Stimulated activated CD8-positive, alpha-beta memory T cell treated with anti-CD3 and anti-CD28 coated beads, Interleukin-4, amount 100 ng/mL, for 48 hours (primary cell): ENCODE results near the gene REXO4.
A peak's percentile ranks its signal among the peaks of the same experiment; 100 is the strongest.
"Not testable (repeated sequence)": the region's sequence is repeated elsewhere in the genome, so short reads cannot be mapped to it uniquely, and the experiment has no call there.

ENCODE experiments used
- DNase-seq: peaks from one replicate; pipeline ENCODE4 v3.0.0-alpha.2; 2020

REXO4 gene

DNA sequence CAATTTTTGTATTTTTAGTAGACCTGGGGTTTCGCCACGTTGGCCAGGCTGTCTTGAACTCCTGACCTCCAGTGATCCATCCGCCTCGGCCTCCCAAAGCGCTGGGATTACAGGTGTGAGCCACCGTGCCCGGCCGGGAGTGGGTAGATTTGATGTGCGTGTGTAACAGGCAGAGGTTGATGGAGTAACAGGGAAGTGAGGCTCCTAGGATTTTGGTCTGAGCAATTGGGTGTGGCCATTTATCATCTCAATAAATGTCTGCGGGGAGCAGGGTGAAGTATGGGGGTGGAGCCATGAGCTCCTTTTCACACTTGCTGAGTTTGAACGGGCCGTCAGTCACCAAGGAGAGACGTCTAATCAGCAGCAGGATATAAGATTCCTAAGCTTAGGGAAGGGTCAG lies 1.2 kb upstream of the REXO4 start:
- no peak for DNase-seq

DNA sequence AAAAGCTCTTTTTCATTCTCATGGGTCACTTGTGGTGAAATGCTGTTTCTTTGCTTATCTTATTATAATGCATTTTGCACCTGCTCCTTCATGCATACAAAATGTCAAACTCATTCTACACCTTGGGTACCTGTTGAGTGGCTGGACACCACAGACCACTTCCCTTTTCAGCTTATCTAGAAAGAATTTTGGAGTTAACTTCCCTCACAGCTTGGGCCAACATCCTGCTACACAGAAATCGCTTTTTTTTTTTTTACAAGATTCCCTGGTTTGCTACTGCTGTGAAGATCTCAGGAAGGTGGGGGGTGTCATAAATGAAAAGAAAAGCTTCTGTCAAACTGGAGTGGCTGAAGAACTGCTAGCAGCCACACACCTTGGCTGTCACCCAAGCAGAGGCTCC lies 2.6 kb downstream of the REXO4 start:
- no peak for DNase-seq

DNA sequence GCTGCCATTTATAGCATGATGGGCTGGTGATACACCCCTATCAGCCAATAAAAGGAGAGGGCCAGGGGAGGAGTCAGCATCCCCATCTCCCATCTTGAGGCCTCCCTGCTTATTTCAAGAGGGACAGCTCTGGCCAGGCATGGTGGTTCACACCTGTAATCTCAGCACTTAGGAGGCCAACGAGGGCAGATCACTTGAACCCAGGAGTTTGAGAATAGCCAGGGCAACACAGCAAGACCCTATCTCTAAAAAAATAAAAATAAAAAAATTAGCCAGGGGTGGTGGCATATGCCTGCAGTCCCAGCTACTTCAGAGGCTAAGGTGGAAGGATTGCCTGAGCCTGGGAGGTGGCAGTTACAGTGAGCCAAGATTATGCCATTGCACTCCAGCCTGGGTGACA lies 9.8 kb downstream of the REXO4 start:
- no peak for DNase-seq

DNA sequence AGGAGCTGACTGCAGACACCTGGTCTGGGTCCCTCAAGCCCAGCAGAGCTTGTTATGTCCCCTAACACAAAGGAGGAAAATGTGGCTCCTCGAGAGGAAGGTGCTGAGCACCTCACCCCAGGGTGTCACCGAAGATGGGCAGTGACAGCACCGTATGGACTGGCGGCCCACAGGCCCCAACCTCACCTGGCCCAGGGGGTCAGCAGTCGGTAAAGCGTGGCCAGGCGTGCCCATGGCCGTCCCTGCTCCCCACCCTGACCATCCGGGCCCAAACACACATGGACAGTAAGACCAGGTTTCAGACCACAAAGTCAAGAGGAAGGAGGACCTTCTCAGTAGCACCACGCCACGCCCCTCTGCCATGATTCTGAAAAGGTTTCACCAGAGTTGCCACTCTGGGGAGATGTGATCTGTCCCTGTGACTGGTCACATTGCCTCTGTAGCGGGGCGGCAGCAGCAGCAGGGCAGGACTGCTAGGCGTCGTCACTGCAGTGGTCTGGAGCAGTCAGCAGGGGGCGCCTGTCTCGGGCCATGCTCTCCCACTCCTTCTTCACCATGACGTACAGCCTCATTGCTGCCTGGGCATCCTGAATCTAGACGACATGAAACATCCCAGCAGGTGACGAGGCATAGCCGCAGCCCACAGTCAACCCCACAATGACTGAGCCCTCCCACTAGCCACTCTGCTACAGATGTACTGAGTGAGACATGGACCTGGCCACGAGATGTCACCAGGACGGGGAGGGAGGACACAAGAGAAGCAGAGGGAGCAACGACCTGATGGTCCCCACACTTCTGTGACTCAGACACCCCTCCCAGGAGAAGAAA lies 11.1 kb downstream of the REXO4 start:
- DNase-seq: peak; percentile 90

DNA sequence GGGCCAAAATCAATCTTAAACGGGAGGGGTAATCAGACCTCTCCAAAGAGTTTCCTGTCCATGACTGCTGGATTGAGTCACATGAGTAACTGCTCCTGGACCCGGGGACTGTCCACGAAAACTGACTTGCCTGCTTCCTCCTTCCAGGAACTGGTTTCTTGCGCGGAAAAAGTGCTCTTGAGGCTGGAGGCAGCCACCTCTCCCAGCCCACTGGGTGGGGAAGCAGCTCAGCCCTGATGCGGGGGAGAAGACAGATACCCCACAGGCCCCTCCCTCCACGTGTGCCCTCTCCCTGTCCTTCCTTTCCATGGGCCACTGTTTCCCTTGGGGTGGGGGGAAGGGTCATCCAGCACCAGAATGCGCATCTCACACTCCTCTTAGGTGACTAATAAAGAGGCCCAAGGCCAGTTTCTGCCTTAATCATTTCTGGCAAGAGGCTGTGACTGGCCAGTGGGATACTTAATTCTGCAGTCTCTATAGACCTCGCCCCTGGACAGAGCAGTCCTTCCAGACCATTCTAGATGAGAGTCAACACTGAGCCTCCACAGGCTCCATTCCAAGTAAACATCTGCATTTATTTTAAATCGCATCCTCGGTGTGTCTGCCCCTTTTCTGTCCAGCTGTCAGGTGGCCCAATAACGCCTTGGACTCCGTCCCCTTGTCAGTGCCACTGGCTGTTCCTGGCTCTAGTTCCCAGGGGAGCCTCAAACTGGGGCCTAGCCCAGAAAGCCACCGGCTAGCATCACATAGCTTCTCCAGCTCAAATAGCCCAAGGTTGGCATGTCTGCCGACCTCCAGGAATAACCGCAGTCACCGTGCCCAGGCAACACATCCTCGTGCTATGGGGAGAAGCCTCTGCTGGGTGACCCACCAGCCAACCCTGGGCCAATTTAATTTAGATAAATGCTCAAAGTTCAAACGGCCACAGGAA lies 12.0 kb downstream of the REXO4 start:
- no peak for DNase-seq

DNA sequence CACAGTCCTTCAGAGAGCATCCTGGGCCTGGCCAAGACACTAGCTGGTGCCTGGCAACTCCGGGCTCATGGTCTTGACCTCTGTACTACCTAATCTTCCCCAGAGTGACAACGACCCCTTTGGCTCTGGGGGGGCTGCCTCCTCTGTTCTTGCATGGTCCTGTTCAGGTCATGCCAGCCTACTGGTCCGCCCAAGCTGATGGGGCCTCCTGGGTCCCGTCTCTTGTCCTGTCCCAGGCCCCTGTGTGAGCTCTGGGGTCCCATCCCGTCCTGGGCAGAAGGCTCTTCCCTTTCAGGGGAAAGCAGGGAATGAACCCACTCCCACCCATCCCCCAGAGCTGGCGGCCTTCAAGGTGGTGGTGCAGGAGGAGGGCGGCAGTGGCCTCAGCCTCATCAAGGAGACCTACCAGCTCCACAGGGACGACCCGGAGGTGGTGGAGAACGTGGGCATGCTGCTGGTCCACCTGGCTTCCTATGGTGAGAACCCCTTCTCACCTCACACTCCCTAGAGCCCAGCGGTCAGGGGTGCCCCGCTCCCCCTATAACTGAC lies 13.3 kb downstream of the REXO4 start:
- no peak for DNase-seq

DNA sequence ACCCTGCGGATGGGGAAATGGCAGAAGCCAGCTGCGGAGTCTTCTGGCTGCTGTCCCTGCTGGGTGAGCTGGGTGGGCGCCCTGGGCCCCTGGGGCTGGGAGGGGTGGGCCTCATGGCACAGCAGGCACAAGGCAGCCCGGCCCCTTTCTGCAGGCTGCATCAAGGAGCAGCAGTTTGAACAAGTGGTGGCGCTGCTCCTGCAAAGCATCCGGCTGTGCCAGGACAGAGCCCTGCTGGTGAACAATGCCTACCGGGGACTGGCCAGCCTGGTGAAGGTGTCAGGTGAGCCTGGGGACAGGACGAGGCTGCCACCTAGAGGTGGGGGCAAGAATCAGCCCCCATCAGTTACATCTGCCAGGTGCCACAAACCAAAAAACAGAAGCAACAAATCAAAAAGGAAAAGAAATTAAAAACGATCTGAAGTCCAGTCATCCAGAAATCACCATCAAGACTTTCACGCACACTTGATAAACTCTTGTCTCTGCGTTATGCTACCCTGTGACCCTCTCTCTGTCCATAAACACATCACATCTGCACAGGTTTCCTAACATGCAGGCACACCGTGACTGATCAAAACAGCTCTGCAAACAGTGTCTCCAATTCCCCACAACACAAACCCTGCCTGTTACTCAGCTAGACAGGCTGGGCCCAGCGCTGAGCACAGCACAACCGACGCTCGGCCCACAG lies 13.9 kb downstream of the REXO4 start:
- DNase-seq: peak; percentile 69

DNA sequence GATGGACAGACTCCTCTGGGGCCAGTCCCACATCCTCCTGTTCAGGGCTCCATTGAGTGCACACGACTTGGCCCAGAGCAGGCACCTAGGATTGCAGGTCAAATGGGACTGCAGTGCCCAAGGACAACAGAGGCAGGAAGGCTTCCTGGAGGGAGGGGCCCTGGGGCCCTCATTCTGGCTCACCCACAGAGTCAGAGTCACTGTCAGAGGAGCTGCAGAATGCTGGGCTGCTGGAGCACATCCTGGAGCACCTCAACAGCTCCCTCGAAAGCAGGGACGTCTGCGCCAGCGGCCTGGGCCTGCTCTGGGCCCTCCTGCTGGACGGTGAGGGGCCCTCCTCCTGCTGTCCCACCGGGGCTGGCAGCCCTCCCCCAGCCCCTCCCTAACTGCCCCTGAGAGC lies 15.1 kb downstream of the REXO4 start:
- DNase-seq: no peak

DNA sequence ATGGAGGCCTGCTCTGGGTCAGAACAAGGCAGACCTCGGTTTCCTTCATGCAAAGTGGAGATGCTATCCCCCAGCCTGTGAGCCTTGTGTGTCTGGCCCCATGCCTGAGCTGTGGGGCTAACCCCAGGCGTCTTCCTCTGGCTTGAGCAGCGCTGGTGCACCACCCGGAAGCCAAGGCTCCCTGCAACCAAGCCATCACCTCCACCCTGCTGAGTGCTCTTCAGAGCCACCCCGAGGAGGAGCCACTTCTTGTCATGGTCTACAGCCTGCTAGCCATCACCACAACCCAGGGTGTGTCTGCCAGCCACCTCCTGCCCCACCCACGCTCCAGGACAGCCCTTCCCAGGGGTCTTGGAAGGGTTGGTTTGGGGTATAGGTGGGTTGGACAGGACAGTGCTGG lies 16.2 kb downstream of the REXO4 start:
- DNase-seq: no peak

DNA sequence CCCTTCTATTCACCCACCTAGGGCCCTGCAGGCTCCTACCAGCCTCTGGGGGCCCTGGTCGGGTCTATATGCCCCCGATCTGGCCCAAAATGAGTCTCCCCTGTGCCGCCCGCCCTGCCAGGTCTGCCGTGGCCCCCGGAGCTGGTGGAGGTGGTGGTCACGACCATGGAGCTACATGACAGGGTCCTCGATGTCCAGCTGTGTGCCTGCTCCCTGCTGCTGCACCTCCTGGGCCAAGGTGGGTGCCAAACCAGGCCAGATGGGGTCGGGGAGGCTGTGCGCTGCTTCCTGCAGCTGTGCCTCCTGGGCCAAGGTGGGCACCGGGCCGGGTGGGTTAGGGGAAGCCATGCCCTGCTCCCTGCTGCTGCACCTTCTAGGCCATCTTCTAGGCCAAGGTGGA lies 17.5 kb downstream of the REXO4 start:
- no peak for DNase-seq

DNA sequence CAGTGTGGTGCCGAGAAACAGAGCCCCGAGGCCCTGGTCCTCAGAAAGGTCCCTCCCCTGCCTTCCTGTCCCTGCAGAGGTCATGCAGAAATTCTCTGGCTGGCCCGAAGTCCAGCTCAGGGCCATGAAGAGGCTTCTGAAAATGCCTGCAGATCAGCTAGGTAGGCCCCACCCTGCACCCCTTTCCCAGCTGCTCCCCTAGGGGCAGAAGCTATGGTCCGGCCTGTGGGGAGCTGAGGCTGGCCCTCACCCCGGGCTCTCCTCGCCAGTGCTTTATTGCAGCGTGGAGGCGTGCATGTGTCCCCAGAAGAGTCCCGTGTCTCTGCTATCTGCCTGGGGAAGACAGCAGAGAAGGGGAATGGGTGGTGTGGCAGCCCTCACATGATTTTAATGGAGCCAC lies 19.9 kb downstream of the REXO4 start:
- no peak for DNase-seq

DNA sequence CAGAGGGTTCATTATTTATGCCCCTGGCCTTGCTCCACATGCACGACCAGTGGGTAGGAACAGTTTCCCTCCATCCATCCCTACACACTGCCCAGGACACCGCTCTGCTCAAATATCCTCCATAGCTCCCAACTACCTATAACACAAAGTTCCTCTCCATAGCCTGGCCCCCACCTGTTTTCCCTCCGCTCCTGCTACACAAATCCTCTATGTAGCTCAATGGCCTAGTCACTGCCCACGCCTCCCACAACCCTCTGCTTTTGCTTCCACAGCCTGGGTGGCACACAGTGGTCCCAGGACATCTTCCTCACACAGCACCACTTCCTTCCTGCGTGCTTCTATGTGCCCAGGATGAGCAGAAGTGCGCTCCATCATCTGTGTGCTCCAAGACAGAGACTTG lies 20.4 kb downstream of the REXO4 start:
- no peak for DNase-seq

DNA sequence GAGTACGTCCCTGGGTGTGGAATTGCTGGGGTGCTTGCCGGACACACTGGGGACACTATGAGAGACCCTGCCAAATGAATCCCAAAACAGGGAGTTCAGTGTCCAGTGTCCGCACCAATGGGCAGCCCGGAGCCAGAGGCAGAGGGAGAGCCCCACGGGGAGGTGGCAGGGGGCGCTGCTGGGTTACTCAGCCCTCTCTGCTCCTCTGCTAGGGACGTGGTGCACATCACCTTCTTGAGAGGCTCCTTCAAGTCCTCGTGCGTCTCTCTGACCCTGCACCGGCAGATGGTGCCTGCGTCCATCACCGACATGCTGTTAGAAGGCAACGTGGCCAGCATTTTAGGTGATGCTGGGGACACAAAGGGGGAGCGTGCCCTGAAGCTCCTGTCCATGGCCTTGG lies 20.9 kb downstream of the REXO4 start:
- no peak for DNase-seq

DNA sequence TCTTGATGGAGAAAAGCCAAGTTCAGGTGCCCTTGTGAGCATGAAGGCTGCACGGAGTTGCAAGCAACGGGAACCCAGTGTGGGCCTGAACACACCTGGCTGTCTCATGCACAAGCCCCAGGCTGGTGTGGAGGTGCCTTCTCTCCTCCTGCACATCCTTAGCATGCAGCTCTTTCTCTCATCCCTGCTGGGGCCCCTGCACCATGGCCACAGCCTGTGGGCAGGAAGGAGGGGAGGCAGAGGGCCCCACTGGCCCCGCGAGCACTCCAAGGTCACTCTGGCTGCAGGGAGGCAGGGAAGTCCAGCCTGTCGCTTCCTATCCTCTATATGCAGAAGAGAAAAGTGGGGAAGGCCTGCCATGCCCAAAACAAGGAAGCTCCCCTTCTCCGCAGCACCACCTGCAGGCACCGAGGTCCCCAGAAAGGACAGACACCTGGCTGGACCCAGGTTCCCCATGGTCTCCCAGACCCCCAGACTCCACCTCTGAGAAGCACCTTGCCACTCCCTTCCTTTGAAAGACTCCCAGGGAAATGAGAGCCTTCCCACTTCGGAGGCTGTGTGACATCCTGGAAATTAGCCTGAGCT lies 23.0 kb downstream of the REXO4 start:
- no peak for DNase-seq

DNA sequence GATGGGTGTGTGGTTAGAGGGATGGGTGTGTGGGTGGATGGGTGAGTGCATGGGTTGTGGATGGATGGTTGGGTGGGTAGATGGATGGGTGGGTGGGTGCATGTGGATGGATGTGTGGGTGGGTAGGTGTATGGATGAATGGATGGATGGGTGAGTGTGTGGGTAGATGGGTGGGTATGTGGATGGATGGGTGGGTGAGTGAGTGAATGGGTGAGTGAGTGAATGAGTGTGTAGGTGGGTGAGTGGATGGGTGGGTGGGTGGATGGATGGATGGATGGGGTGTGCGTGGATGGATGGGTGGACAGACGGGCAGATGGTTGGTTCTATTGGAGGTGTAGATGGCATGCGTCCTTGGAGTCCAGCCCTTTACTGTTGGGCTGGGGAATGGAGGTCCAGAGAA lies 24.4 kb downstream of the REXO4 start:
- DNase-seq: no peak

DNA sequence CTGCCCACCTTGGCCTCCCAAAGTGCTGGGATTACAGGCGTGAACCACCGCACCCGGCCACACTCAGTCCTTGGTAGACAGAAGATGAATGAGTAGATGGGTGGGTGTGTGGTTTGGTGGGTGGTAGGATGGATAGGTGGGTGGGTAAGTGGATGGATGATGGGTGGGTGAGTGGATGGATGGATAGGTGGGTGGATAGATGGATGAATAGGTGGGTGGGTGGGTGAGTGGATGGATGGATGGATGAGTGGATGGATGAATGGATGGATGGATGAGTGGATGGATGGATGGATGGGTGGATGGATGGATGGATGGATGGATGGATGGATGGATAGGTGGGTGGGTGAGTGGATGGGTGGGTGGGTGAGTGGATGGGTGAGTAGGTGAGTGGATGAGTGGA lies 25.5 kb downstream of the REXO4 start:
- DNase-seq: not testable (repeated sequence)

DNA sequence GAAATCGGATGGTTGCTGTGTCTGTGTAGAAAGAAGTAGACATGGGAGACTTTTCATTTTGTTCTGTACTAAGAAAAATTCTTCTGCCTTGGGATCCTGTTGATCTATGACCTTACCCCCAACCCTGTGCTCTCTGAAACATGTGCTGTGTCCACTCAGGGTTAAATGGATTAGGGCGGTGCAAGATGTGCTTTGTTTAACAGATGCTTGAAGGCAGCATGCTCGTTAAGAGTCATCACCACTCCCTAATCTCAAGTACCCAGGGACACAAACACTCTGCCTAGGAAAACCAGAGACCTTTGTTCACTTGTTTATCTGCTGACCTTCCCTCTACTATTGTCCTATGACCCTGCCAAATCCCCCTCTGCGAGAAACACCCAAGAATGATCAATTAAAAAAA lies 26.4 kb downstream of the REXO4 start:
- not testable (repeated sequence) for DNase-seq

DNA sequence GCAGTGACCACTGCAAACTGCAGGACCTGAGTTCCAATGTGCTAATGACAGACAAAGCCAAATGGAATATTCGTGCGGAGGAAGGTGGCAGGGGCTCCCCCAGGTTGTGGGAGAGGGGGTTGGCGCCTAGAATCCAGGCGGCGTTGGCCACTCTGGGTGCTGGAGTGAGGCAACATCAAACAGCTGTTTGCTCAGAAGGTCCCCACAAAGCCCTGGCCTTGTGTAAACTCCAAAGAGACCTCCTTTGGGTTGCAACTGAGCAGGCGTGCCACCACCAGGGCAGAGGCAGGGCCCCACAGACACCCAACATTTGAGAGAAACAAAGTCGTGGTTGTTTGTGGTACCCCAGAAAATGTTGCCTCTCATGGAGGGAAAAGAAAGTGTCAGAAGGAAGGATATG lies 27.1 kb downstream of the REXO4 start:
- no peak for DNase-seq

DNA sequence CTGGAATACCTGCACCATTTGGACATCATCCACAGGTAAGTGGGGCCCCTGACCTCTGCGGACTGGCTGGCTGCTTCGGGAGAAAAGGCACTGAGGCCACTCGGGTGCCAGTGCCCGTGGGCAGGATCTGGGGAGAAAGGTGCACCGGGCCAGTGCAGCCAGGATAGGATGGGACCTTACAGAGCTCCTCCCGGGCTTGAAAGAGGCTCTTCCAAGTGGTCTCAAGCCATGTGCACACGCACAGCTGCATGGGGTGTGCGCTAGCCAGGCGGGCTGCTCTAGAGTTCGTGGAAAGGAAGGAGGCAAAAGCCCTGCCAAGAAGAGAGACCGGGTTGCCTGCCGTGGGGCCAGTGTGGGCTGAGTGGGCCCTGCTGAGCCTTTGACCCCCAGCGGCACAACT lies 28.2 kb downstream of the REXO4 start:
- no peak for DNase-seq

DNA sequence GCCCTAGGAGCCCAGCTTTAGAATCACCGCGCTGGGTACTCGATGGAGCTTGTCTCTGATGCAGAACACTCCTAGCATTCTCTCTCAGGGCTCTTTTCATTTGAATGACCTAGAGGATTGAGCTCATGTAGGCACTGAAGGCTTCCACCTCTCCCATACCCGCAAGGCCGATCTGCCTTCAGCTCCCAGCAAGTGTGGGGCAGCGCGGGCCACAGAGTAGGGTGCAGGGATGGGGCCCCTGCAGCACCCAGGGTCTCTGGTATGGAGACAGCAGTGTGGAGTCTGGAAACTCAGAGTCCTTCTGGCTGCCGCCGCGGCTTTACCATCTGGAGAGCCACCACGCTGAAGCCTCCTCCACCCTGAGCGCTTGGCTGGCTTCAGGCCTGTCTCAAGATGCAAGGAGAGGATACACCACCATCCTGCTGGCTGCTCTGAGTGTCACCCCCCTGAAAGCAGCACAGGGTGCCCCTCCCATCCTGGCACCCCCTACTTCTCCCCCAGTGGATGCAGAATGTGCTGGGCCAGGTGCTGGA lies 28.7 kb downstream of the REXO4 start:
- DNase-seq: no peak

DNA sequence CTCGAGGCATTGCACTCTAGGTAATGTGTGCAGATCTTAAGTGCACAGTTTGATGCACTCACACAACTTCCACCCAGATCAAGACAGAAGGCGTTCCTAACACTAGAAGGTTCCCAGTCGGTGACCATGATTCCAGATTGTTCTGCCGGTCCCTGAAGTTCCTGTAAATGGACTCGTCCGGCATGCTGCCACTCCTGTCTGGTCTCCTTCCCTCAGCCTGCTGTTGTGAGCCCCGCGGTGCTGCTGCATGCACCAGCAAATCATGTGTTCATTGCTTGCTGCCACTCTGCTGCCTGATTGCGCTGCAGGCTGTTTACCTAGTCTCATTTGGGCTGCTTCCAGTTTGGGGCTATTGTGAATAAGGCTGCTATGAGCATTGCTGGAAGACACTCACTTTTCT lies 30.1 kb downstream of the REXO4 start:
- DNase-seq: no peak

DNA sequence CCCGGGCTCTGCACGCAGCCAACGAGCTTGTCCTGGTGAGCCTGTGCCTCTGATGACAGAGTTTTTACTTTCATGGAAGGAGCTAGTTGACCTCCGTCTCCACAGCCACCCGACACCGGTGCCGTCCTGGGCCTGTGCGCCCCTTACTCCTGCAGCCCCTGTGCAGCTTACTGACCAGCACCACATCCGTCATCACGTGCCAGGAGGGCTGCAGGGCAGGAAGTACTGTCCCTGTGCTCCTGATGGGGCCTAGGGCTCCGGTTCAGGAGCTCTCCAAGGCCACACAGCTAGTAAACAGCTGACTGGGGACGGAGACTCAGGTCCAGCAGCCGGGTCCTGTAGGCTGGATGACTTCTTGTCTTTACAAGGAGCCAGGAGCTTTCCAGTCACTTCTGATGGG lies 31.5 kb downstream of the REXO4 start:
- DNase-seq: no peak

DNA sequence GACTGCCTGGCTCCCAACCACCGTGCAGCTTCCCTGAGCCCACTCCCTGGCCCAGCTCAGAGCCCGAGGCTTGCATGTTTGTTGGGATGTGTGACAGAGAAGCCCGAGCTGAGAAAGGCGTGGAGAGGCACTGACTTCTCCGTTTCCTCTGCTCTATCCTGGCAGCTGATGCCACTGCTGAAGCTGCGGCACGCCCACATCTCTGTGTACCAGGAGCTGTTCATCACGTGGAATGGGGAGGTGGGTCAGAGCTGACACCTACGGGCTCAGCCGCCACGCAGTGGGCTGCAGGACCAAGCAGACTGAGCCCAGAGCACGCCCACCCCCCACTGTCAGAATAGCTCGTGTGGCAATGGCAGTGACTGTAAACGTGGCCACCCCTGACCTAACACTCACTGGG lies 32.4 kb downstream of the REXO4 start:
- no peak for DNase-seq
